ENCODE results near the gene PLLP.
"Not testable (repeated sequence)": the region's sequence is repeated elsewhere in the genome, so short reads cannot be mapped to it uniquely, and the experiment has no call there.

Gene PLLP

DNA sequence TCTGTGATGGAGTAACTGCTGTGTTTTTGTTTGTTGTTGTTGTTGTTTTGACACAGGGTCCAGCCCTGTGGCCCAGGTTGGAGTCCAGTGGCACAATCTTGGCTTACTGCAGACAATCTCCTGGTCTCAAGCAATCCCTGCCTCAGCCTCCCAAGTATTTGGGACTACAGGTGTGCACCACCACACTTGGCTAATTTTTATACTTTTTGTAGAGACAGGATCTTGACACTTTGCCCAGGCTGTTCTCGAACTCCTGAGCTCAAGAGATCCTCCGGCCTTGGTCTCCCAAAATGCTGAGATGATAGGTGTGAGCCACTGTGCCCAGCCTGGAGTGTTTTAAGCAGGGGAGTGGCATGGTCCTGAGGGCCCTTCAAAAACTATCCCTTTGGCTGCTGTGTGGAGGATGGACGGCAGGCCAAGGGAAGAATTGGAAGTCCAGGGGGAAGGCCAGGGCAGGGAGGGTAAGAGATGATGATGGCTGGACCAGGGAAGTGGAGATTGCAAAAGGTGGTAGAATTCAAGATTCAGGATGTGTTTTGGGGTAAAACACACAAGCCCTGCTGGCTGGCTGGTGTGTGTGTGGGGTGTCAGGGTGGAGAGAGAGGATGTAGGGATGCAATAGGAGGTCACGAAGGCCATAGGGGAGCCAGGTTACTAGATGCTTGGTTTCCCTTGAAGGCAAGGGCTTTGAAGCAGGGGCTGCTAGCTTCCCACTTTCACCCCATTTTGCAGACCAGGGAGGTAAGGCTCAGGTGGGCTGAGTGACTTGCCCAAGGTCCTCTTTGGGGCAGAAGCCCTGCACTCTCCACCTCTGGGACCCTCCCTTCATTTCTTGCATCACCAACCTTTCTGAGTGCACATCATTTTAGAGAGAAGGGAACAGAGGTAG lies 18.8 kb upstream of the PLLP start:
- DNase-seq (ENCODE audit: low spot score) = no peak

DNA sequence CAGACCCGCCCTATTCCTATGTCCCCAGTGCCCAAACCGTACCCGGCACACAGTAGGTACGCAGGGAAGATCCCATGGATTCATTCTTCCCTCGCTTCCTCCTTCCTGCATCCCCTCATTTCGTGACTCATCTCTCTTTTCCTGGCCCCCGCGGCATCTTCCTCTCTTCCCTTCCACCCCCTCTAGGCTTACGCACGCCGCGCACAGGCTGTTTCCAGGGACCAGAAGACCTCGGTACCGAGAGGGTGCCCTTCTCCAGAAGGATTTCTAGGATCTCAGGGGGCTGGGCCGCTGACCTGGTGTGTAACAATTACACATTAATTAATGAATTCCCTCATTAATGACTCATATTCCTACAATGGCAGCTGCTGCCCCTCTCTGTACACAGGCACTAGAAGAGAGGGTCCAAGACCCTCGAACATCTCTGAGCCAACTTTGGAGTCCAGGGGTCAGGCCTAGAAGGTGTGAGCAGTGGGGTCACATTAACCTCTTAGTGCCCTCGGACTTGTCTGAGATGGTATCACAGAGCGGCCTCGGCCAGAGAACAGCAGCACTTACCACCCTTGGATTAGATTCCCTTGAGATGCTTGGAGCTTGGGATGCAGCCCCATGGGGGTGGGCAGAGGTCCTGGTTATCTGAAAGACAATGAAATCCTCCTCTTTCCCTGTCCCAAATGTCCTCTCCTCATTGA lies 16.8 kb upstream of the PLLP start:
- no peak for DNase-seq (ENCODE audit: low spot score)

DNA sequence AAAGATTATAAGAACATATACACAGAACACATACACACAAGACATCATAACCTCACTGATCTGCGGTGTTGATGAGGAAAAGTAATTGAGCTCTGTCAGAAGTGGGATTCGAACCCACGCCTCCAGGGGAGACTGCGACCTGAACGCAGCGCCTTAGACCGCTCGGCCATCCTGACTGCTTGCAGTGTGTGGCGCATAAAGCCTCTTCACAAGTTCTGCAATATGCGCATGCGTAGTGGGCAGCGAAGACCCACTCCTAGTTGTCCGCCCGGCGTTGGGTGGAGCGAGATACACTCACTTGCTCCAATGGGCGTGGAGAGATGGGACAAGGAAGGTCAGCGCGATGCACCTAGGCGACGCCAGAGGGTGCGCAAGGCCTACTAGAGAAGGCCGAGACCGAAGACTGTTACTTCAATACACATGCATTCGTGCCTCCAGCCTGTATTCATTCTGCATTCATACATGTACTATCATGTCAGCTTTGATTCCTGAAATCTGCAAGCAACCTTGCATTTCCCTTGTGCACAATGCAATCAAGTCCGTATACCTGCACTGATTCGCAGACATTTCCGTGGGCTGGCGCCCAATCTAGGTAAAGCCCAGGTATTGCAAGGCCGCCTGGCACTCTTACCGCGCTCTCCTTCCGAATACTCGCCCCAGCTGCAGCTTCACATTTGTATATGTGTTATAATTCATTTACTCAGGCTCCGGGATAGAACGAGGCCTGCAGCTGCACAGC lies 16.1 kb upstream of the PLLP start:
- peak; percentile 99 for DNase-seq (ENCODE audit: low spot score)

DNA sequence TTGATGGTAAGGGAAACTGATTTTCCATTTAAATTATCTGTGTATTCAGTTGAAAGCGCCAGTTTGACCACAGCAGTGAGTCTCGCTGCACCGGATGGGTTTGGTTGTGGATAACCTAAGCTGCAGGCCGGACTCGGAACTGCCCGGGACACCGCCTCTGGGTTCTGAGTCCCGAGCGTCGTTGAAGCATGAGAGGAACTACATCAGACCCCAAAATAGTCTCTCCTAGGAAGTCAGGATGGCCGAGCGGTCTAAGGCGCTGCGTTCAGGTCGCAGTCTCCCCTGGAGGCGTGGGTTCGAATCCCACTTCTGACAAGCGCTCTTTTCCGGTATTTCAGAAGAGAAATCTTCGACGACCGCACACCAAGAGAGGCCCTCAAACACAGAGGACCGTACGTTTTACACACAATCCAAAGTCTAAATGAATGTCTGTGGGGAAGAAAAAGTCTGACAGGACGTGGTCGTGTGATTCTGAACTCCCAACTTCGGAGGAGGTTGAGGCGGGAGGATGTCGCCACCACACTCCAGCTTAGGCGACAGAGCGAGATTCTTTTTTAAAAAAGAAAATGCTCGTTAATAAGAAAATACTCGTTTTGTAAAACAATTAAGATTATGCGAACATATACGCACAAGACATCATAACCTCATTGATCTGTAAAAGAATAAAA lies 15.4 kb upstream of the PLLP start:
- DNase-seq (ENCODE audit: low spot score) = peak; percentile 92

DNA sequence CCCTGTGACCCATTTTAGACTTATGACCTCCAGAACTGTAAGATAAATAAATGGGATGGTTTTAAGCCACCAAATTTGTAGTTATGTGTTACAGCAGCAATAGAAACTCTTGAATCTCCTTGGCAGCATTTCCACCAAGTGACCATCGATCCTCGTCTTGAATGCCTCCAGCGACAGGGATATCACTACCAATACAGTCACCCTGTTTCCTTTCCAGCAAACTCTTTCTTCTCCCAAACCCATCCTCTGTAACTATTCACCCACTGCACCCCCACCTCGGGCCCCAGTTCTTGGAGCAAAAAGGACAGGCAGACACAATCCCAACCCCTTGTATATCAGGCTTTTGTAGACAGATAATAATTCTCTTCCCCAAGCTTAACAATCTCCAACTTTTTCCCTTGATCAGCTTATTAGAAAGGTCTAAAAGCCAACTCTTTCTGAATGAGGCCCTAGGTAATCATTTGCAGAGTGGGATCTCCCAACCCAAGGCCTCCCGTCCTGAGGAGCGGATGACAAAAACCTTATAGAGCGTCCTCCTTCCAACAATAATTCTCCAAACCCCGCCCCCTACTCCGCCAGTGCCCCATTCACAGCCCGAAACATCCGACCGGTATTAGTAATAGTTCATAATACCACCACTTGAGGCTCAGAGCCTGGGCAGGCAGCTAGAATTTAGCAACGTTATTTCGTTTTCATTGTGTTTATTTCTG lies 14.7 kb upstream of the PLLP start:
- DNase-seq (ENCODE audit: low spot score) = peak; percentile 56

DNA sequence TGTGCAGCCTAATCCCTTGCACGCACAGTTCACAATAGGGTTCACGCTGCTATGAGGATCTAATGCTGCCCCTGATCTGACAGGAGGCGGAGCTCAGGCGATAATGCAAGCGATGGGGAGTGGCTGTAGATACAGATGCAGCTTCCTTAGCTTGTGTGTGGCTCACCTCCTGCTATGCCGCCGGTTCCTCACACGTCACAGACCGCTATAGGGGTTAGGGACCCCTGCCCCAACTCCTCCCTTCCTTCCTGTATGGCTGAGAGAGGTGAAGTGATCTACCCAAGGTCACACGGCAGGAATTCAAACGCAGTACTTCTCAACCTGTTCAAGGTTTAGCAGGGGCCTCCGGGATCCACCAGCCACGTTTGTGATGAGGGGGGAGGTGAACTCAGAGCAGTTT lies 13.4 kb upstream of the PLLP start:
- DNase-seq (ENCODE audit: low spot score) = no peak

DNA sequence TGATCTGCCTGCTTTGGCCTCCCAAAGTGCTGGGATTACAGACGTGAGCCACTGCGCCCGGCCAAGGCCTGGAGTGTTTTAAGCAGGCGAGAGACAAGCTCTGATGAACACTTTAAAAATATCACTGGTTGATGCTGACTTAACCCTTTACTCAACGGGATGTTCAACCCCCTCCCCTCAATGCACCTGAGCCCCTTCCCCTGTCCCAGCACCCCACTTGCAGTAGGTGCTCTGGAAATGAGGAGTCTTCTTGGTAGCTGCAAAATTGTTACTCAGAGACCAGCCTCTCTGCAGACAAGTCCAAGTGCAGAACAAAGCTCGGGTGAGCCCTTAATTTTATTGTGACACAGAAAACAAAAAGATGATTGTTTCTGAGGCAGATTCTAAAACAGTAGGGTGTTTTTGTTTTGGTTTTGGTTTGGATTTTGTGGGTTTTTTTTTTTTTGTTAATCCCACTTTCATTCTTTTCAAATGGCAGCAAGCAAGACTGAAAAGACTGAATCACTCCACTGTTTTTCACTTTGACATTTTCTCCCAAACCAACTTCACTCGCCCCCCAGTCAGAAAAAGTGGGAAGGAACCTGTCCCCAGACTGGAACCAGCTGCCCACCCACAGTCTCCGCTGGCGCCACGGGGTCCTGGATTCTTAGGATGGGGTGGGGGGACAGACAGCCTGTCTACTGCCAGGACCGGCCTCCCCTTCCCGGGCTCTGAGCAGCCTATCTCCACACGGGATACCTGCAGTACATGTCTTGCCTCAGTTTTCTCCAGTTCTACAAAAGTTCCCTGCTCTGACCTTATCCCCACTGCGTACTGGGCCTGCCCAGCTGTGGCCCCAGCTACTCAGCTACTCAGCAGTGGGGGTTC lies 5.2 kb upstream of the PLLP start:
- DNase-seq (ENCODE audit: low spot score) = peak; percentile 84

DNA sequence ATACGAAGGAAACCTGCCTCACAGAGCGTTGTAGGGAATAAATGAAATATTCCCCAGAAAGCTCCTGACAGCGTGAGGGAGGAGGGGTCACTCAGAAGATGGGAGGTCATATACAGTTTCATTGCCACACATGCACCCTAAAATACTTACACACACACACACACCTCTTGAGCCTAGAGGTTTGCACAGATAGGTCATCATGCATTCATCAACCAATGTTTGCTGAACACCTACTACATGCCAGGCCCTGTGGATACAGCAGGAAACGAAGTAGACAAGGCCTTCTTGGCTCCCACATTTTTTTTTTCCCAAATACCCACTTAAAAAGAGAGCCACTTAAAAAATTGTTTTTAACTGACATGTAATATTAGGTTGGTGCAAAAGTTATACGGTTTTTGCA lies 907 bp upstream of the PLLP start:
- no peak for DNase-seq (ENCODE audit: low spot score)

DNA sequence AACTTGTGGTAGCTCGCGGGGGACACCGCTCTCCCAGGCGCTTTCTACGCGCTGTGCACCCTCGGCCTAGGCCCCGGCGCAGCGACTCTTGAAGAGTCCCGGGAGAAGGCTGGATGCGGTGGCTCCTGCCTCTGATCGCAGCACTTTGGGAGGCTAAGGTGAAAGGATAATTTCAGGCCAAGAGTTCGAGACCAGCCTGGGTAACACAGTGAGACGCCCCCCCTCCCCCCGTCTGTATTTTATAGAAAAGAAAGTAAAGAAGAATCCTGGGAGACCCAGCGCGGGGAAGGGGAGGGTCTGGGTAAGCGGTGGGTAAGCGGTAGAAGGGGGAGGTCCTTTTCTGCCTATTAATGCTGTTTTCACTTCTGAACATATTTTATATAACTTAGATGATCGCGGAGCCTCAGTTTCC lies 486 bp upstream of the PLLP start:
- DNase-seq (ENCODE audit: low spot score) = no peak

DNA sequence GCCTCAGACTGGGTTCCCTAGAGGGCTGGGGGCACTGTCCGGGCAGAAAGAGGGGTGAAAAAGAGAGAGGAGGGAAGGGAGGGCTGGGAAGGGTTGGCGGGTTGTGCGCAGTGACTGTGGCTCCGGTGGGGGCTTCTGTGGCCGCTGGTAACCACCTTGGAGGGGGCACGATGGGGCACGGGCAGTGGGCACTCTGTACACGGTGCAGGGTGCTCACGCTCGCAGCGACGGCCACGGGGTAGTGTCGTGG lies 588 bp downstream of the PLLP start:
- no peak for DNase-seq (ENCODE audit: low spot score)

DNA sequence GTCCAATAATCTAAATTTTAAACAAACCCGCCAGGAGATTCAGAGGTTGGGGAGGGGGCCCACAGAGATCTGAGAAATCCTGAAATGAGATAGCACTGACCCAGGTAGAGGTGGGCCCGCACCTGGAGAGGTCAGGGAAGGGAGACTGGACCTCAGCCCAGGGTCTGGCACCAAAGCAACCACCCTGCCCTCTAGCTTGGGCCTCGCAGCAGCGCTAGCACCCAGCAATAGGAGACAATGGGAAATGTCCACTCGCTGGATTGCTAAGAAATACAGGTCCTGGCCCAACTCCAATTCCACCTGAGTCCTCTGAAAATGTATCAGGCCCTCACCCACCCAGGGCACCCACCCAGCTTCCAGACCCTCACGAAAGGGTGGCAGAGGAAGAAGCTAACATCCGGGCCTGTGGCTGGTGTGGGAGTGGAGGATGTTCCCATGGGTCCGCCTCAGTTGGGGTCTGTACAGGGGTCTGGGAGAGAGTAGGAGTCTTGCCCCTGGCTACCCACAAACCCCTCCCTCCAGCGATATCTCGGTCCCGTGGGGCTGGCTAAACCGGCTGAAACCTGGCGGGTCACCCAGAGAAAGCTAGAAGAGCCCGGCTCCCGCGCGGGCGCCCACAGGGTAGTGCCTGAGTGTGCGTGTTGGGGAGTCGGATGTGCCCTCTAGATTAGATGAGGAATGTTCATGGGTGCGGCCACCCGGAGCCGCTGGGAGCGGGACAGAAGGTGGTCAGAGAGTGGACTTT lies 1.1 kb downstream of the PLLP start:
- no peak for DNase-seq (ENCODE audit: low spot score)

DNA sequence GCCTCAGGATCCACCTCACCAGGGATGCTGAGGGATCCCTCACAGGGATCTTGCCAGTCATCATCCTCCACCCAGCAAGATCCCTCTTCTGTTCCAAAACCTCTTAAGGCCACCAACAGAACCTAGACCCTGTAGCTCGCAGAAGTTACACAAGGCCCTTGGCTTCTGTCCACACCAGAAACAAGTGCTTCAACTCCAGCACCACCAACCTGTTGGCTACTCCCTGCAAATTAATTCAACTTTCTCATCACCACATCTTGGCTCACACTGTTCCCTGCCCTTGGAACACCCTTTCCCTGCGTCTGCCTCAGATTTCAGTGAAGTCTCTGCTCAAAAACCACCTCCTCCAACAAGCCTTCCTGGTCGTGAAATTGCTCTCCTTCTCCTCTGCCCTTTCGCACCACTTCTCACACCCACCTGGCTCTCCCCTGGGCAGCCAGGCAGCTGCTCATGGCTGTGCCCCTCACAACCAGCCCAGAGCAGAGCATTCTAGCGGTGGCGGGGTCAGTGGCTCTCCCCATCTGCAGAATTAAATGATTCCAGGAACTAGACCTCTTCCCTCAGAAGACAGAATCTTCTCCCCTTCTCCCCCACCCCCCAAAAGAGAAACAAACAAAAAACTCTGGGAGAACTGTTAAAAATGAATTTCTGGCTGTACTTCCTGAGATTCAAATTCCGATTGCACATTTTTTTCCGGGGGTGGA lies 1.8 kb downstream of the PLLP start:
- DNase-seq (ENCODE audit: low spot score) = no peak

DNA sequence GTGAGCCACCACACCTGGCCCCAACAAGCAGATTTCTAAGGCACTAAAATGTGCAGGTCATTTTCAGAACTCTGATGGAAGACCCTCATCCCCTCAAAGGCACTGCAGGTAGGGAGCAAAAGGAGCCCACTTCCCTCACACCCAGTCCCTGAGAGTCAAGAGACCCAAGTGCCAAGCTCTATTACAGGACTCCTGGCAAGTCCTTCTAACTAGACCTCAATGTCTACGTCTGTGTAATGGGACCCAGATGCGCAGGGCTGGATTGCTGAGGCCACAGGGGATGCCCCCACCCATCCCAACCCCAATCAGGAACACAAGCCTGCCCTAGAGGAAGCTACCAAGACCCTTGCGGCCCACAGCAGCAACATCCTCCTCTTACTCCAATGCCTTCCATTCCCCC lies 2.7 kb downstream of the PLLP start:
- no peak for DNase-seq (ENCODE audit: low spot score)

DNA sequence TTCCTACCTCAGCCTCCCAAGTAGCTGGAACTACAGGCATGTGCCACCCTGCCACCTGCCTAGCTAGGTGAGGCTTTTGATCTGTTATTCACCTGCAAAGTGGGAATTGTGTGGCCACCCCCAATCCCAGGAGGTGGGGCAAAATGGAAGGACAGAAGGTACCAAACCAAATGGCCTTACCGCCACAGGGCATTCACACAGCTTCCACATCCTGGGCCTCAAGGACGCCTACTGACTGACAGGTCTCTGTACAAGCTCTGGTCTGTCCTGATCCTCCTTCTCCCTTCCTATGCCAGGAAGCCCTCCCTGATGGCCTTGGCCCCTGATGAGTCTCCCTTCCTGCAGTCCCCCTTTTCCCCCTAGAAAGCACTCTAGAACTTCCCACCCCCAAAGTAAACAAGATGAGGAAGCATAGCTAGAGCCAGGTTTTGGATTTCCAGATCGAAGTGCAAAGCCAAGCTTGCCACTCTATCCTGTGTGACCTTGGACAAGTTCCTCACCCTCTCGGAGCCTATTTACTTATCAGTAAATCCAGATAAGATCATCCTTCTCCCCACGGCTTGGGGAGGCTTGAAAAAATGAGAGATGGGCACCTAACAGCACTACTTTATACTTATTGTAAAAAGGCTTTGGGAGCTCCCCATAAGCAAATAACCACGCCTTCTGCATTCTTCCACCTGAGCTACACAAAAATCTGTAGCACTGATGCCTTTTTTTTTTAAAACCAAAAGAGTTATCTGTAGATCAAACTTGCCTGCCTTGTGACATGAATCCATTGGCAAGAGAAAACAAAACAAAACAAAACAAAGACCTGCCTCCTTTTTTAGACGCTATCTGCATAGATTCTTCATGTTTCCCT lies 4.5 kb downstream of the PLLP start:
- no peak for DNase-seq (ENCODE audit: low spot score)

DNA sequence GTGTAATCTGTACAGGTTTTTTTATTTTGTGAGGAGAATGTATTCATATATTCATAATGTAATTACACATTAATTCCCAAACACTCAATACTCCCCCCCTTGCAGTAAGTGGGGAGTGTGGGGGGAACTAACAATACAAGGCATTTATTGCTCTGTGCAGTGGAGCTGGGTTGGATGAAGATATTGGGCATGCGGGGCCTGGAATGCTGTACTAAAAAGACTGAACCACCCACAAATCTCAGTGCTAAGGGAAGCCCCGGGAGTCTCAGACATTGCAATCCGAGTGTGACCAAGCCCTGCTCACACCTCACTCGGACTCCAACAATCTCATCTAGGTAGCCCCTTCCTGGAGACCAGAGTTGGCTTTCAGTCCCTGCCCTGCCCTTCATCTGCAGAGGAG lies 6.0 kb downstream of the PLLP start:
- DNase-seq (ENCODE audit: low spot score) = peak; percentile 87

DNA sequence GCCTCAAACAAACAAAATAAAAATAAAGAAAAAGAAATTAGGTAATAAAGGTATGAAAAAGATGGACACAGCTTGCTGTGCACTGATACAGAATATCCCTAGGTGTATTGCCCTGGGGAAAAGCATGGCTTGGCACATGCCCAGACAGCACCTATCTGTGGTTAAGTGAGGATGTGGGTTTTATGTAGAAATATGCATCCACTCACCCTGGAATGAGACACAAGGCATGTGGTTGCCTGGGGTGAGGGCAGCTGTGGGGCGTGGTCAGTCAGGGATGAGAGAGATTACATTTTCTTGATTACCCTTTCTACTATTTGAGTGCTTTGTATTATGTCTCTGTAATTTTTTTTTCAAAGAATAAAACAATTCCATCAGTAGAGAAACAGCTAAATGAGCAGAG lies 6.9 kb downstream of the PLLP start:
- no peak for DNase-seq (ENCODE audit: low spot score)

DNA sequence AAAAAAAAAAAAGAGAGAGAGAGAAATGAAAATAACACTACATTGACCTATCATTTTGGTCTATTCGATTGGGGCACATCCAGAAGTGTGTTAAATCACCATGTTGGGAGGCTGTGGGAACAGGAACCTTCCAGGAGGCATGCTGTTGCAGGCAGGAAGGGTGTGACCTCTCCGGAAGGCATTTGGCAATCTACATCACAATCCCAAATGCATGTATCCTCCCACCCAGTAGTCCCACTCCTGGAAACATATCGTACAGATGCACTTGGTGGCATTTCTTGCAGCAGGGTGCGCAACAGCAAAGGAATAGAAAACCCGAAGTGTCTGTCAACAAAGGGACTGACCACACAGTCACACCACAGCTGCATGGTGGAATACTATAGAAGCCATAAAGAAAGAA lies 7.9 kb downstream of the PLLP start:
- DNase-seq (ENCODE audit: low spot score) = no peak

DNA sequence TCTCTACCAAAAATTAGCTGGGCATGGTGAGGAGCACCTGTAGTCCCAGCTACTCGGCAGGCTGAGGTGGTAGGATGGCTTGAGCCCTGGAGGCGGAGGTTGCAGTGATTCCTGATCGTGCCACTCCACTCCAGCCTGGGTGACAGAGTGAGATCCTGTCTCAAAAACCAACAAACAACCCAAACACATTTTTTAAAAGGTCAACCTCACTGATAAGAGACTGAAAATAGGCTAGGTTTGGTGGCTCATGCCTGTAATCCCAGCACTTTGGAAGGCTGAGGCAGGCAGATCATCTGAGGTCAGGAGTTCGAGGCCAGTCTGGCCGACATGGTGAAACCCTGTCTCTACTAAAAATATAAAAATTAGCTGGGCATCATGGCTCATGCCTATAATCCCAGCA lies 8.5 kb downstream of the PLLP start:
- DNase-seq (ENCODE audit: low spot score) = not testable (repeated sequence)

DNA sequence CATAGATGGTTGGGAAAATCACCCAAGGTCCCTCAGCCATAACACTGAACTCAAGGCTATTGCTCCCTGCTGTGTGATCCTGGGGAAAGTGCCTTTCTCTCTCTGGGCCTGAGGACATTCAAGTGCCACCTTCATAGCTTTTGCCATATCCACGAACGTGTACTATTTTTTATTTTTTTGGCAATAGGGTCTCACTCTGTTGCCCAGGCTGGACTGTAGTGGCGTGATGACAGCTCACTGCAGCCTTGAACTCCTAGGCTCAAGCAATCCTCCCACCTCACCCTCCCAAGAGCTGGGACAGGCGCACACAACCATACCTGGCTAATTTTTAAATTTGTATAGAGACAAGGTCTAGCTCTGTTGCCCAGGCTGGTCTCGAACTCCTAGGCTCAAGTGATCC lies 10.6 kb downstream of the PLLP start:
- no peak for DNase-seq (ENCODE audit: low spot score)
